Mesendoderm (in vitro differentiated cells): ENCODE data around the gene RALGAPA1.
"Not testable (repeated sequence)": the region's sequence is repeated elsewhere in the genome, so short reads cannot be mapped to it uniquely, and the experiment has no call there.

Source experiments
- DNase-seq: peaks from one replicate; pipeline ENCODE4 v3.0.0; 2013
- H2AK5ac ChIP-seq: 2 replicates; pipeline ENCODE4 v1.6.1; 2013; ENCODE audit warnings: low read length, inconsistent platforms
- H2BK120ac ChIP-seq: 2 replicates; pipeline ENCODE4 v1.6.1; 2013; ENCODE audit warnings: low read depth, mild to moderate bottlenecking, low read length, moderate library complexity, mixed read lengths
- H2BK15ac ChIP-seq: replicated peaks from 2 replicates; pipeline ENCODE4 v1.6.1; 2013; ENCODE audit warnings: low read depth, mild to moderate bottlenecking, moderate library complexity
- H2BK5ac ChIP-seq: 2 replicates; pipeline ENCODE4 v1.6.1; 2013; ENCODE audit warnings: low read length, inconsistent platforms
- H3K18ac ChIP-seq: 2 replicates; pipeline ENCODE4 v1.6.1; 2013; ENCODE audit warnings: mild to moderate bottlenecking, low read length, mixed read lengths
- H3K23ac ChIP-seq: one replicate; pipeline ENCODE4 v1.6.1; 2013; ENCODE audit warnings: low read length
- H3K27ac ChIP-seq: 2 replicates; pipeline ENCODE4 v1.5.1; 2013; ENCODE audit warnings: low read depth, mild to moderate bottlenecking, inconsistent platforms, low read length, moderate library complexity
- H3K27me3 ChIP-seq: 2 replicates; pipeline ENCODE4 v1.6.1; 2013; ENCODE audit warnings: low read length, control low read depth, mild to moderate bottlenecking, inconsistent platforms; ENCODE audit not compliant: insufficient read depth, poor library complexity
- H3K36me3 ChIP-seq: 2 replicates; pipeline ENCODE4 v1.6.1; 2013; ENCODE audit warnings: low read length, inconsistent platforms; ENCODE audit not compliant: control insufficient read depth, insufficient read depth
- H3K4ac ChIP-seq: one replicate; pipeline ENCODE4 v1.6.1; 2013; ENCODE audit warnings: low read depth, mild to moderate bottlenecking, low read length, moderate library complexity
- H3K4me1 ChIP-seq: 2 replicates; pipeline ENCODE4 v1.6.1; 2013; ENCODE audit warnings: low read depth, low read length, inconsistent platforms; ENCODE audit not compliant: control insufficient read depth
- H3K4me2 ChIP-seq: 2 replicates; pipeline ENCODE4 v1.6.1; 2013; ENCODE audit warnings: low read length
- H3K4me3 ChIP-seq: 2 replicates; pipeline ENCODE4 v1.5.1; 2013; ENCODE audit warnings: mild to moderate bottlenecking, low read length
- H3K56ac ChIP-seq: one replicate; pipeline ENCODE4 v1.6.1; 2013; ENCODE audit warnings: low read length
- H3K79me1 ChIP-seq: 2 replicates; pipeline ENCODE4 v1.6.1; 2013; ENCODE audit warnings: low read length, inconsistent platforms
- H3K79me2 ChIP-seq: 2 replicates; pipeline ENCODE4 v1.6.1; 2013; ENCODE audit warnings: mild to moderate bottlenecking, low read length; ENCODE audit not compliant: control insufficient read depth, insufficient read depth
- H3K9ac ChIP-seq: 2 replicates; pipeline ENCODE4 v1.6.1; 2013; ENCODE audit warnings: low read length, inconsistent platforms
- H4K5ac ChIP-seq: one replicate; pipeline ENCODE4 v1.6.1; 2013; ENCODE audit warnings: low read length
- H4K8ac ChIP-seq: one replicate; pipeline ENCODE4 v1.6.1; 2013; ENCODE audit warnings: low read depth, mild to moderate bottlenecking, control low read depth, low read length, moderate library complexity
- WGBS: extraction: QIAGEN DNeasy Blood & Tissue Kit; methylation state at CpG from one replicate; pipeline ENCODE4 v1.1.7; 2013; ENCODE audit warnings: low lambda C conversion rate, missing lambda C conversion rate; ENCODE audit not compliant: insufficient coverage; ENCODE audit errors: extremely low coverage; 5-methylcytosine and 5-hydroxymethylcytosine counted together

Gene RALGAPA1

DNA sequence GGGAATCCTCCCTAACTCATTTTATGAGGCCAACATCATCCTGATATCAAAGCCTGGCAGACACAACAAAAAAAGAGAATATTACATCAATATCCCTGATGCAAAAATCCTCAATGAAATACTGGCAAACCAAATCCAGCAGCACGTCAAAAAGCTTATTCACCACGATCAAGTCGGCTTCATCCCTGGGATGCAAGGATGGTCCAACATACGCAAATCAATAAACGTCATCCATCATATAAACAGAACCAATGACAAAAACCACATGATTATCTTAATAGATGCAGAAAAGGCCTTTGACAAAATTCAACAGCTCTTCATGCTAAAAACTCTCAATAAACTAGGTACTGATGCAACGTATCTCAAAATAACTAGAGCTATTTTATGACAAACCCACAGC is 189.1 kb downstream of the RALGAPA1 start:
- WGBS: no CpG with 5 or more reads among the region's 6 CpGs
- not testable (repeated sequence) for H2BK5ac ChIP-seq, H4K5ac ChIP-seq

DNA sequence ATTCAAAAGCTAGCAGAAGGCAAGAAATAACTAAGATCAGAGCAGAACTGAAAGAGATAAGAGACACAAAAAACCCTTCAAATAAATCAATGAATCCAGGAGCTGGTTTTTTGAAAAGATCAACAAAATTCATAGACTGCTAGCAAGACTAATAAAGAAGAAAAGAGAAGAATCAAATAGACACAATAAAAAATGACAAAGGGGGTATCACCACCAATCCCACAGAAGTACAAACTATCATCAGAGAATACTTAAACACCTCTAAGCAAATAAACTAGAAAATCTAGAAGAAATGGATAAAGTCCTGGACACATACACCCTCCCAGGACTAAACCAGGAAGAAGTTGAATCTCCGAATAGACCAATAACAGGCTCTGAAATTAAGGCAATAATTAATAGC is 189.6 kb downstream of the RALGAPA1 start:
- not testable (repeated sequence) for H3K4me1 ChIP-seq, H3K56ac ChIP-seq, H3K36me3 ChIP-seq, H3K23ac ChIP-seq, H3K4me3 ChIP-seq, H3K18ac ChIP-seq, H3K4ac ChIP-seq, H2AK5ac ChIP-seq, DNase-seq, H3K4me2 ChIP-seq, H2BK15ac ChIP-seq, H4K8ac ChIP-seq, H3K79me1 ChIP-seq, H2BK120ac ChIP-seq, H3K27me3 ChIP-seq, H3K27ac ChIP-seq, H3K79me2 ChIP-seq, H3K9ac ChIP-seq, H4K5ac ChIP-seq, H2BK5ac ChIP-seq
- no CpG with 5 or more reads among the region's 1 CpG for WGBS

More for the DNA sequence above, 189.1 kb downstream of the RALGAPA1 start:
- not testable (repeated sequence) for H3K27me3 ChIP-seq, H2AK5ac ChIP-seq, H3K4me3 ChIP-seq, H2BK15ac ChIP-seq, H3K4me1 ChIP-seq, H3K79me2 ChIP-seq, H3K9ac ChIP-seq, H3K36me3 ChIP-seq, H3K27ac ChIP-seq, H3K79me1 ChIP-seq, H3K18ac ChIP-seq, H3K4ac ChIP-seq, H3K23ac ChIP-seq, DNase-seq, H4K8ac ChIP-seq, H3K4me2 ChIP-seq, H3K56ac ChIP-seq, H2BK120ac ChIP-seq

DNA sequence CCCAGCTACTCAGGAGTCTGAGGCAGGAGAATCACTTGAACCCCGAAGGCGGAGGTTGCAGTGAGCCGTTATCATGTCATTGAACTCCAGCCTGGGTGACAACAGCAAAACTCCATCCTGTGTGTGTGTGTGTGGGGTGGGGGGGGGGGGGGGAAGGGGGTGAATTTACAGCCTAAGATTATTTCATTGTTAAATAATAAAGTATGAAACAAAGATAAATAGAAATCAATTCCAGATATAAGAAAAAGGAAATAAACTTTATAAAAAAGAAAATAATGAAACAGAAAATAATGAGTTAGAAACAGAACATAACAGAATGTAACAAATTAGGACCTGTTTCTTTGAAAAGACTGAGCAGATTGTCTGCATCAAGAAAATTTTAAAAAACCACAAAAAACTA is 191.6 kb downstream of the RALGAPA1 start:
- H4K8ac ChIP-seq: no peak overlapping the region
- no peaks in the 10 kb centered on the region for H3K79me2 ChIP-seq
- H4K5ac ChIP-seq: no peak overlapping the region
- DNase-seq: no peak
- no peak overlapping the region for H2BK15ac ChIP-seq
- H3K27me3 ChIP-seq: no peaks in the 10 kb centered on the region
- no peaks in the 10 kb centered on the region for H3K36me3 ChIP-seq
- H3K79me1 ChIP-seq: no peaks in the 10 kb centered on the region
- H3K4me2 ChIP-seq: no peak overlapping the region
- H3K23ac ChIP-seq: no peak overlapping the region
- no peak overlapping the region for H3K27ac ChIP-seq
- no peak overlapping the region for H2BK5ac ChIP-seq
- no peak overlapping the region for H3K56ac ChIP-seq
- no peak overlapping the region for H2BK120ac ChIP-seq
- no peak overlapping the region for H3K4me3 ChIP-seq
- no peak overlapping the region for H3K9ac ChIP-seq
- H3K18ac ChIP-seq: no peak overlapping the region
- WGBS: no CpG with 5 or more reads among the region's 3 CpGs
- no peak overlapping the region for H2AK5ac ChIP-seq
- no peaks in the 10 kb centered on the region for H3K4me1 ChIP-seq
- no peak overlapping the region for H3K4ac ChIP-seq

- H3K4me3 ChIP-seq: no peak overlapping the region
- H3K79me2 ChIP-seq: no peaks in the 10 kb centered on the region
Measured at GRCh38 chr14:35607380-35607779, 201.7 kb downstream of the RALGAPA1 start.

GRCh38 chr14:35600253-35600652 is 208.8 kb downstream of the RALGAPA1 start:
- WGBS: no CpG with 5 or more reads among the region's 1 CpG
- H2BK5ac ChIP-seq: no peak overlapping the region
- H3K27ac ChIP-seq: no peak overlapping the region
- no peaks in the 10 kb centered on the region for H3K4me1 ChIP-seq
- no peak overlapping the region for H3K56ac ChIP-seq
- H4K5ac ChIP-seq: no peak overlapping the region
- H2BK15ac ChIP-seq: no peak overlapping the region
- no peaks in the 10 kb centered on the region for H3K27me3 ChIP-seq
- H2AK5ac ChIP-seq: no peak overlapping the region
- H3K4me3 ChIP-seq: no peak overlapping the region
- H4K8ac ChIP-seq: no peak overlapping the region
- H3K4me2 ChIP-seq: no peak overlapping the region
- no peak overlapping the region for H3K18ac ChIP-seq
- H3K79me1 ChIP-seq: no peaks in the 10 kb centered on the region
- H3K4ac ChIP-seq: no peak overlapping the region
- H3K9ac ChIP-seq: no peak overlapping the region
- no peaks in the 10 kb centered on the region for H3K79me2 ChIP-seq
- no peak overlapping the region for H2BK120ac ChIP-seq
- H3K23ac ChIP-seq: no peak overlapping the region
- H3K36me3 ChIP-seq: no peaks in the 10 kb centered on the region
- DNase-seq: no peak

More at GRCh38 chr14:35607380-35607779, 201.7 kb downstream of the RALGAPA1 start:
- Histone ChIP-seq H3K4ac (no peak overlapping the region), H2AK5ac (no peak overlapping the region), H3K4me2 (no peak overlapping the region), H2BK15ac (no peak overlapping the region), H3K56ac (no peak overlapping the region), H4K8ac (no peak overlapping the region), H3K27me3 (no peaks in the 10 kb centered on the region), H3K9ac (no peak overlapping the region), H3K23ac (no peak overlapping the region), H3K79me1 (no peaks in the 10 kb centered on the region), H2BK5ac (no peak overlapping the region), H4K5ac (no peak overlapping the region), H3K18ac (no peak overlapping the region), H3K36me3 (no peaks in the 10 kb centered on the region), H3K27ac (no peak overlapping the region), H3K4me1 (no peaks in the 10 kb centered on the region), H2BK120ac (no peak overlapping the region)
- no CpG with 5 or more reads among the region's 3 CpGs for WGBS
- DNase-seq: no peak

DNA sequence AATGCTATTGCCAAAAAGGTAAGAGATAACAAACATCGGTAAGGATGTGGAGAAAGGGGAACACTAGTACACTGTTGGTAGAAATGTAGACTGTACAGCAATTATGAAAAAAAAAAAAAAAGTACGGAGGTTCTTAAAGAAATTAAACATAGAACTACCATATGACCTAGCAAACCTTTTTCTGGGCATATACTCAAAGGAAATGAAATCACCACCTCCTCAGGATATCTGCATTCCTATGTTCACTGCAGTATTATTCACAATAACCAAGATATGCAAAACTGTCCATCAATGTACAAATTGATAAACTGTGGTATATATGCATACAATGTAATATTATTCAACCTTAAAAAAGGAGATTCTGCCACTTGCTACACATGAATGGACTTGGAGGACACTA is 214.5 kb downstream of the RALGAPA1 start:
- no peaks in the 10 kb centered on the region for H3K79me1 ChIP-seq
- no peak overlapping the region for H2AK5ac ChIP-seq
- H2BK120ac ChIP-seq: no peak overlapping the region
- H3K36me3 ChIP-seq: no peaks in the 10 kb centered on the region
- H3K18ac ChIP-seq: no peak overlapping the region
- no peak overlapping the region for H3K27ac ChIP-seq
- no peak overlapping the region for H3K4me3 ChIP-seq
- H3K27me3 ChIP-seq: no peaks in the 10 kb centered on the region
- H4K8ac ChIP-seq: no peak overlapping the region
- no peak overlapping the region for H2BK15ac ChIP-seq
- DNase-seq: no peak
- H3K79me2 ChIP-seq: no peaks in the 10 kb centered on the region
- H3K9ac ChIP-seq: no peak overlapping the region
- H3K4ac ChIP-seq: no peak overlapping the region
- no peak overlapping the region for H4K5ac ChIP-seq
- H3K23ac ChIP-seq: no peak overlapping the region
- H3K4me1 ChIP-seq: no peaks in the 10 kb centered on the region
- no CpG with 5 or more reads among the region's 2 CpGs for WGBS
- no peak overlapping the region for H3K56ac ChIP-seq
- no peak overlapping the region for H3K4me2 ChIP-seq
- H2BK5ac ChIP-seq: no peak overlapping the region
